Measurements from ENCODE around the gene CPXM1.
"Not testable (repeated sequence)": the region's sequence is repeated elsewhere in the genome, so short reads cannot be mapped to it uniquely, and the experiment has no call there.

CPXM1 gene

DNA sequence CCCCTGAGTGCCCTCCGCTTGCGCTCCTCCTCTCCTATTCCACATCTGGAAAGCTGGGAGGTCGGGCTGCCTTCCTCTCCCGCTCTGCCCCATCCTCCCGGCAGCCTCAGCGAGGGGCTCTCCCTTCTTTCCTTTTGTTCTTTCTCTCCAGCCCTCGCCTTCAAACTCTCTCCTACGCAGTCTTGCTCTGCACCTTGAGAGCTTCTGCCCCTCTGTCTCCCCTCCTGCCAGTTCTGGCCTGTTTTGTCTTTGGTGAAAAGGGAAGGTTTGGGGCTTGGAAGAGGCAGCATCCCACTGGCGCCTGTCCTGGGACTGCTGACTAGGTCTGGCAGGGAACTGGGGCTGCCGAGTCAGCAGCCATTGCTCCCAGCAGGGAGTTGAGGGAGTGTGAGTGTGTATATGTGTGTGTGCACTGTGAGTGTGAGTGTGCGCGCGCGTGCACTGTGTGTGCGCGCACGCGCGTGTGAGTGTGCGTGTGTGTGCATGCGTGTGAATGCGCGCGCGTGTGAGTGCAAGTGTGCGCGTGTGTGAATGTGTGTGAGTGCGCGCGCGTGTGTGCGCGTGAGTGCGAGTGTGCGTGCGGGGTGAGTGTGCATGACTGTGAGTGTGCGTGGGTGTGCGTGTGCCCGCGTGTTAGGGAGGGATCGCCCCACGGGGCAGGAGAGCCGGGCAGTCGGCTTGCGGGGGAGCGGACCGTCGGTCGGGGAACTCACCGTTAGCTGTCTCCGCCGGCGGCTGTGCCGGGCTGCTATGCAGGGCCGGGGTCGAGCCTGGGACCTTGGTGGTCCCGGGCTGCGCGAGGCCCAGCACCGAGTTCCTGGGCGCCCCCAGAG is 523 bp downstream of the CPXM1 start:
- DNase-seq = no peak

DNA sequence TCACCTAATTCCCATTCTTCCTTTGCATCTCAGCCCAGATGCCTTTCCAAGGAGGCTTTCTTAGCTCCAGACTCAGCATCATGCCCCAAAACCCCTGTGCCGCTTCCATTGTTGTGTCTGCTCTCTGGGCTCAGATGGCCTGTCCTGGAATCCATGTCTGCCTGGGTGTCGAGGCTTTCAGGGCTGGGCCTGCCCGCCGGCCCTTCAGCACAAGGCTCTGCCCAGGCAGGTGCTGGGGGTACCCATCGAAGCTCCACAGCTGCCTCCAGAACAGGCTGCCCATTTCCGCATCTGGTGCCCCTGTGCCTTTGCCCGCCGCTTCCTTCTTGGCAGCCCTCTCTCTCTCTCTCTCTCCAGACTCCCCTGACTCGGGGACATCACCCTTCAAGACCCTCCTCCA is 1.2 kb downstream of the CPXM1 start:
- DNase-seq = no peak

DNA sequence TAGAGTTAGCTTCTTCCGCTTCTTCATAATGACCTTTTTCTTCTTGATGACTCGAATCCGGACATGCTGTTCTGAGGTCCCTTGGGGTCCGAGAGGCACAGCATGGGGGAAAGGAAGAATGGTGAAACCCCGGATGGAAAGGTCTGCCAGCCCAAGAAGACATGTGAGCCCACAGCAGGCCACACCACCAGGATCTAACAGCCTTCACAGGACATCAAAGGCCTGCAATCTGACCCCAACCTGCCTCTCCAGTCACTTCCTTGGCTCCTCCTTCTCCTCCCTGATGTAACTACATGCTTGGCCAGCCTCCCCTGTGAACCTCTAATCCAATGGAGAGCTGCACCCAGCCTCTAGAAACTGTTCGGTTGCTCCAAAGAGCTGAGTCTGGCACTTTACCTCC is 1.6 kb downstream of the CPXM1 start:
- no peak for DNase-seq

DNA sequence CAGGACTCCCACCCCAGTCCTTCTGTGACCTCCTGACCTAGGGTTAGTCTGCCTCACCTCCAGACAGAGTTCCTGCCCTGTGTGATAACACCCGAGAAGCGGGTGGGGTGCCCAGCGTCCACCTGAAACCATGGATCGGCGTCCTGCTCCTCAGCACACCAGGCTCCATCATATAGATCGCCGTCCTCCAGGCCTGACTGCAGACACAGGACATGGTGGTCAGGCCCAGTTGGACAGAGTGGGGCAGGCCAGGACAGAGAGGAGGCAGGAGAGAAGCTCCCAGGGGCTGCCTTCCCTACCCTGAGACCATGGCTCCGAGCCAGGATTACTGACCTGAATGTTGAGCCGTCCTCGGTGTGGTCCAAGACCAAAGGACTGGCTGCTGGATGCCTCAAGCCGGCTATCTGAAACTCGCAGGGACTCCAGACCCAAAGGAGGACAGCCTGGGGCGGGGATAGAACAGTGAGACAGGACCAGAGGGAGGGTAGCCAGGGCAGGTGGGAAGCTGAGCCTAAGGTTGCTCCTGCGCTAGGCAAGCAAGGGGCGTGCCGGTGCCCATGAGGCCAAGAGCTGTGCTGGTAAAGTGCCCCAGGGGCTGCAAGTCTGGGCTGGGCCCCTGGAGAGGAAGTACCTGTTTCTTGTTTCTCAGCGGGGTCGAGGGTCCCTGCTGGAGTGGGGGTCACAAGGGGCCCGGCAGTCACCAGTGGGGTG is 2.2 kb downstream of the CPXM1 start:
- no peak for DNase-seq

DNA sequence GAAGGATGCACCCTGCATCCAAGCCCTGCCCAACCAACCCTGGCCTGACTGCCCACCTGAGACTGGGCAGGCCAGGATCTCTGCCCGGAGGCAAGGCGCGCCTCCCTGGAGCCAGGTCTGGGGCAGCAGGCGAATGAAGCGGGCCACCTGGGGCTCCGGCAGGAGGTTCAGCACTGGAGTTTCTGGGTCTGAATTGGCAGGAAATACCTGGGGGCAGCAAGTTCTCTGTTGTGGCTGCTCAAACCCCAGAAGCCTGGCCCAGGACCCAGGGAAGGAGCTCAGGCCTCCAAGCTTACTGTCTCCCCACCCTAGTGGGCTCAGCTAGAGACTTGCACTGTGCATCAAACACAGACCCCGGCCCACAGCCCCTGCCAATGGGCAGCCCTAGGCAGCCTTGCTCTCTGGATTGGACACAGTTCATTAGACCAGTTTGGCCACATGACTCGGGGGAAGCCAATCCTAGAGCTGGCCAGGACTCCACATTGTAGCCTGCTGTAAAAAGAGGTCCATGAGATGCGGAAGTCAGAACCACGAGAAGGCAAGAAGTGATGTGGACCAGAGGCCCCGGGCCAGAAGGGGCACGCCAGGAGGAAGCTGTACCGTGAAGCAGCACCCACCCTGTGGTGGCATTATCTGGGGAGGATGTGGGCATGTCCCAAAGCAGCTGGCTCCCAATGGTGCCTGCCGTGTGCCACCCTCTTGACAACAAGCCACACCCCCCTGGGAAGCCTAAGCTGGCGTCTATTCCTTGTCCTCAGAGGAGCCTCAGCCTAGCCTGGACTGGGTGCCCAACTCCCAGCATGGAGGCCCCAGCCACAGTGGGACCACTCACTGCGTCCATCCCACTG is 3.1 kb downstream of the CPXM1 start:
- DNase-seq = no peak

DNA sequence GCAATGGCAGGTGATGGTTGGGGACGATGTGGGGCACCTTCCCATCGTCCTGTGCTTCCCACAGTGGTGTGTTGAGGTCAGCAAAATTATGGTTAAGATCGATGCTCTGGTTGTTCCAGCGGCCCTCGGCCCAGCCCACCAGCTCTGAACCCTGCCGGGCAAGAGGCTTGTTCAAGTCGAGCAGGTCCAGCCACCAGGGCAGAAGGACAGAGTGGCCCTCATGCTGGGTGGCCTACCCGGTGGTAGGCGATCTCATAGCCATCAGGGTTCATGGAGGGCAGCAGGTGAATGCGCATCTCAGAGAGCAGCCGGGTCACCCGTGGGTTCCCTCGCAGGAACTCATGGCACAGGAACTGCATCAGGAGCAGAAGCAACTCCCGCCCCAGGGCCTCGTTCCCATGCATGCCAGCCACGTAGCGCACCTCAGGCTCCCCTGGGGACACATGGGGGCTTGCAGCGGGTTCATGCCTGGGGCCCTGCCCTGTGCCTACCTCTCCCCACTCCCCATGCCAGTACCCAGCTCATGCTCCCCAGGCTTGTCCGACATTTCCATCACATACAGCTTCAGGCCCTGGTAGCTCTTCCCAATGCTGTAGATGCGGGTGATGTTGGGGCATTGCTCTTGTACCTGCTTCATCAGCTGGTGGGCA is 4.3 kb downstream of the CPXM1 start:
- DNase-seq = no peak

DNA sequence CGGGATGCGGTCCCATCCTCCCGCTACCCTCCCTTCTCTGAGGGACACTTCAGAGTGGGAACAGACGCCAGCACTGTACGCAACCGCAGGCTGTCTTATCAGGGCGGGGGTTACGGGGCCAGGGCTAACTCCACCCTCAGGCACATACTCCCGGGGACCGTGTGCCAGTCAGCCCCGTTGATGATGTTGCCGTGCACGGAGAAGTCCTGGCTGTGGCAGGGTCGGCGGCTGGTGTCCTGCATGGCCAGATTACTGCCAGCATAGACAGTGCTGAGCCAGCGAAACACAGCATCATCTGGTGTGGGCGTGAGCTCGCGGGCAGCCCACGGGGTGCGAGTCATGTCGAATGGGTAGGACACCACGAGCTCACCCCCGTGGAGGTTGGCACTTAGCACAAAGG is 5.0 kb downstream of the CPXM1 start:
- DNase-seq = no peak

DNA sequence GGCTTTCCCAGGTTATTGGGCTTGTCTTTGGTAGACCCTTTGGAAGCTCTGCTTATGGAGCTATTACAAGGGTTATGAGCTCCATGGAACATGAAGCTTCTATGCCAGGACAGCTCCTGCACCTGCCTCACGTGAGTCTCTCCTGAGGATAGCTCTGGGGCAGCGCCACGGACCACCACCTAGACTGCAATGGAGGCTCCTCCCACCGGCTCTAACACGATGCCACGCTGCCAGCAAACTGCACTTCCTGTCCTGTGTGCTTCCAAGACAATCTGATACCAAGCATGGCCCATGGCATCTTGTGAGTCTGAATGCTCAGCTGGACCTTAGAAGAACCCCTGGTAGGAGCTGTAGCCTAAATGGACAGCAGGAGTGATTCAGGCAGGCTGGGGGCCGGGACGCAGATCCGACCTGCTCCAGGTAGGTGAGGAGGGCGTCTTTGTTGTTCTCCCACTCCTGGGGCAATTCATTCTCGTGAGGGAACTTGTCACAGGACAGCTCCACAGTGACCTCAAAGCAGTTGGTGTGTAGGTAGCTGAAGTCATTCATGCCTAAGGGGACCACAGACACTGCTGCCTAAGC is 5.5 kb downstream of the CPXM1 start:
- DNase-seq = no peak

DNA sequence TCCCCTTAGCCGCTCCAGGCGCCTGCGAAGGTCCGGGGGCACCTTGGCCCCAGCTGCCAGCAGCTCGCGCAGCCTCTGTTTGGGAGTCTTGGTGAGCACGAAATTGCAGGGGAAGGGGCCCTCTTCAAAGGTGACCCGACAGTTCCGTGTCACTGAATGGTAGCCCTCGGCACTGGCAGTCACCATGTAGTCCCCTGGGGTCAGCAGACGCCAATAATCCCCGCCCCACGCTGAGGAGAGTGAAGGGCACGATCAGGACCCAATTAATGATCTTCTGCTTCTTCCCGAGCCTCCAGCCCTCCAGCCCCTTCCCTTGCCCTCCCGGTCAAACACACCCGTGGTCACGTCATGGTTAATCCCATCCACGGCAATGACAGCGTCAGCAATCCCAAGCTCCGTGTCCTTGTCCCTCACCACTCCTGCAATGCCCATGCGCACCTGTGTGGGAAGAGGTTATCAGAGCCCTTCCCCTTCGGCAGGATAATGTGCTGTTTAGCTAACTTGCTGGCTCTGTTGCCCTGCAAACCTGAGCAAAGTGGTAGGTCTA is 6.2 kb downstream of the CPXM1 start:
- DNase-seq = no peak

DNA sequence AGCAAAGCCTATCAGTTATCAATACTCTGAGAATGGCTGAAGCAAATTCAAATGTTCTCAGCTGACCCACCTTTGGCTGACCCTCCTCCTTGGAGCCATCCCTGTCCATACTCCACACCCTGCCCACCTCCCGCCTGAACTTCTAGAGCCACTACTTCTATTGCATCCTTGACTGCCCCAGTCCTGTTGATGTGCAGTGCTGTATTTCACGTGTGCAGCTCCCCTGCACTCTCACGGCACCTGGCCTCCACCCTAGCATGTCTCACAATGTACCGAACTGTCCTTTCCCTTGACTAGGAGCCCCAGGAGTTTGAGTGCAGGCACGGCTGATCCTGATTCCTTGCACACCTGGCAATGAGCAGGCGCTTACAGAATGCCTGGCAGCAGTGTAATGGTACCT is 7.0 kb downstream of the CPXM1 start:
- DNase-seq = no peak

DNA sequence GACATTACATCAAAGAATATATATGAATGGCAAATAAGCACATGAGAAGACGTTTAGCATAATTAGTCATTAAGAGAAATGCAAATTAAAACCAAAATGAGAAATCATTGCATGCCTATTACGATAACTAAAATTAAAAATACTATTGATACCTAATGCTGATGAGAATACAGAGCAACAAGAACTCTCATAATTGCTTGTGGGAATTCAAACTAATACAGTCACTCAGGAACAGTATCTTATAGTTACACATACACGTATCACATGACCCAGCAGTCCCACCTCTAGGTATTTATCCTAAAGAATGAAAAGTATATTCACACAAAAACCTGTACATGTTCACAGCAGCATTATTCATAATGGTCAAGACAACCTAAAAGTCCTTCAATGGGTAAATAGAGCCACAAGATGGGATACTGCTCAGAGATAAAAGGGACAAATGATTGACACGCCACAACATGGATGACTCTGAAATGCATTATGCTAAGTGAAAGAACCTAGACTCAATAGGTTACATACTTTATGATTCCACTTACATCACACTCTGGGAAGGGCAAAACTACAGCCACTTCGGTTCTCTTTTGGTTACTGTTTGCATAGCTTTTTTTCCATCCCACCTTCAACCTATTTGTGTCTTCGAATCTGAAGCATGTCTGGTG is 16.4 kb downstream of the CPXM1 start:
- DNase-seq = no peak

DNA sequence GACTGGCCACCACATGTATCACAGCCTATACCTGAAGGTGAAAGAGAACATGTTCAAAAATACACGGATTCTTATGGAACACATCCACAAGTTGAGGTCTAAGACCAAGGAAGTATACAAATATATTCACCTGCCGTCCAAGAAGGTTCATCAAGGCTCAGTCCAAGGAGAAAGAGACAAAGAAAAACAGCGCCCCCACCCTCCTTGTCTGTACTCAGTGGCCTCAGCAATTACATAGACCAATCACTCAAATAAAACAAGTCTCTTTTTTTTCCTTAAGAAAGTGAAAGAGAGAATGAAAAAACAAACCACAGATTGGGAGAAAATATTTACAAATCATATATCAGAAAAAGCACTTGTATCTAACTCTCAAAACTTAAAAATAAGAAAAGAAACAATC is 19.5 kb downstream of the CPXM1 start:
- no peak for DNase-seq

DNA sequence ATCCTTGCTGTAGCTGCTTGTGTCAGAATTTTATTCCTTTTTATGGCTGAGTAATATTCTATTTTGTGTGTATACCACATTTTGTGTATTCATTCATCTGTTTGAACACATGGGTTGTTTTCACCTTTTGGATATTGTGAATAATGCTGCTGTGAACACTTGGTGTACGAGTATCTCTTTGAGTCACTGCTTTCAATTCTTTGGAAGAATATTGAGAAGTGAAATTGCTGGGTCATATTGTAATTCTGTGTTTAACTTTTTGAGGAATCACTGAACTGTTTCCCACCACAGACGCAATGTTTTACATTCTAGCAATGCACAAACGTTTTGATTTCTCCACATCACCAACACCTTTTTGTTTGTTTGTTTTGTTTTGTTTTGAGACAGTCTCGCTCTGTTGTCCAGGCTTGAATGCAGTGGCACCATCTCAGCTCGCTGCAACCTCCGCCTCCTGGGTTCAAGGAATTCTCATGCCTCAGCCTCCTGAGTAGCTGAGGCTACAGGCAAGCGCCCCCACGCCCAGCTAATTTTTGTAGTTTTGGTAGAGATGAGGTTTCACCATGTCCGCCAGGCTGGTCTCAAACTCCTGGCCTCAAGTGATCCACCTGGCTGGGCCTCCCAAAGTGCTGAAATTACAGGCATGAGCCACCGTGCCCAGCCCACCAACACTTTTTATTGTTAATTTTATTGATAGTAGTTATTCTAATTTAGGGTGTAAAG is 21.7 kb downstream of the CPXM1 start:
- DNase-seq = no peak

DNA sequence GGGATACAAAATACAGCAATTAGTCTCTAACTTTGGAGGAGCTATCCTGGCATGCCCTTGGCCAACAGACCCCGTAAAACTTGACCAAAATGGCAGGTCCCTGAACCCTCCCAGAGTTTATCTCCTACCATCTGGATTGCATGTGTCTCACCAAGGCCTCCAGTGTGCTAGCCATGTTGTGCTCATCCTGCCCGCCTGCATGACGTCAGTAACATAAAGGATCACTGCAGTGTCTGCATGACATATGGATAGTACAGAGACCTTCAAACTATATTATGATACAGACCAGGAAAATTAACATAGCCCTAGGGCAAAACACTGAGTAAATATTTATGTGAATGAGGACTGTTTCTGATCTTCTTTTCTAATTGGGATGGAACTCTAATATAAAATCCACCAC is 25.3 kb downstream of the CPXM1 start:
- DNase-seq = no peak

DNA sequence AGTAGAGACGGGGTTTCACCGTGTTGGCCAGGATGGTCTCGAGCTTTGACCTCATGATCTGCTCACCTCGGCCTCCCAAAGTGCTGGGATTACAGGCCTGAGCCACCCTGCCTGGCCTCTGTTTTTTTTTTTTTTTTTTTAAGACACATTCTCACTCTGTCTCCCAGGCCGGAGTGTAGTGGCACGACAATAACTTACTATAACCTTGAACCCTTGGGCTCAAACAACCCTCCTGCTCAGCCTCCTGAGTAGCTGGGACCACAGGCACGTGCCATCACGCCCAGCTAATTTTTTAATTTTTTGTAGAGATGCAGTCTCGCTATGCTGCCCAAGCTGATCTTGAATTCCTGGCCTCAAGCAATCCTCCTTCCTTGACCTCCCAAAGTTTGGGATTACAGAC is 26.6 kb downstream of the CPXM1 start:
- DNase-seq = no peak

DNA sequence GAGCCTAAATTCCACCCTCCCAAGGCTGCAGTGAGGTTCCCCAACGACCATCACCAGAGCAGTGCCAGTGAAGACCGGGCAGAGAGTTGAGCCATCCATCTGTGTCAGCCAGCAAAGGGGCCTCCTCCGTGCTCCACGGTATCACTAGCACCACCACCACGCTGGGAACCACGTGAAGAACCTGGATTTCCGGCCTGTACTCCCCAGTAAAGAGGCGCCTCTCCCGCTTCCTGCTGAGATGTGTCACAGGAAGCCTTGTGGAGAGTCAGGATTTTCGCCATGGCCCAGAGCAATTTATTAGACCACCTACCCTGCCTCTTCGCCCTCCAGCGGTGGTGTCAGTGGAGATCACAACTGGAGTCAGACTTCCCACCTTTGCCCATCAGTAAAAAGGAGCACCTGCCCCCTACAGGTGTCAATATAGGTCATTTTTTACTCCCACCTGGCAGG is 28.8 kb downstream of the CPXM1 start:
- DNase-seq = no peak

DNA sequence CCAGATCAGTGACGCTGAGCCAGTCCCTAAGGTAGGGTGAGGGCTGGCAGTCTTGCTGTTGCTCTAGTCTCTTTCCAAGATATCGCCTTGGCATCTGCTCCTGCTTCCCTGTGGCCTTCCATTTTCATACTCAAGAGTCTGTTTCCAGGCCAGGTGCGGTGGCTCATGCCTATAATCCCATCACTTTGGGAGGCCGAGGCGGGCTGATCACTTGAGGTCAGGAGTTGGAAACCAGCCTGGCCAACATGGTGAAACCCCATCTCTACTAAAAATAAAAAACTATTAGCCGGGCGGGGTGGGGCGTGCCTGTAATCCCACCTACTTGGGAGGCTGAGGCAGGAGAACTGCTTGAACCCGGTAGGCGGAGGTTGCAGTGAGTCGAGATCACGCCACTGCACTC is 30.3 kb downstream of the CPXM1 start:
- not testable (repeated sequence) for DNase-seq

DNA sequence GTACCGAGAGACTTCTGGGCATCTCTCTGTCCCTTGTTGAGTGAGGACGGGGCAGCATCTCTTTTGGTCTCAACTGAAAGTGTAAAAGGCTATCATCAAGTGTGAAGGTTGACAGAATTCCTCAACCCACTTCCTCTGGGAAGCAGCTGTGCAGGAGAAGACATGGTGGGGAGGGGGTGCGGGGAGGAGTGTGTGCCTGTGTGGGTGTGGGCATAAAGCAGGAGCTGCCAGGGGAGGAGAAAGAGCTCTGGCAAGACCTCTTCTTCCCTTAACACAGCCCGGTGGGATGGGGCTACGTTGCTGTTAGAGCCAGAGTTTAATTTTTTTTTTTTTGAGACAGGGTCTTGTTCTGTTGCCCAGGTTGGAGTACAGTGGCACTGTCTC is 31.8 kb downstream of the CPXM1 start:
- DNase-seq = no peak

DNA sequence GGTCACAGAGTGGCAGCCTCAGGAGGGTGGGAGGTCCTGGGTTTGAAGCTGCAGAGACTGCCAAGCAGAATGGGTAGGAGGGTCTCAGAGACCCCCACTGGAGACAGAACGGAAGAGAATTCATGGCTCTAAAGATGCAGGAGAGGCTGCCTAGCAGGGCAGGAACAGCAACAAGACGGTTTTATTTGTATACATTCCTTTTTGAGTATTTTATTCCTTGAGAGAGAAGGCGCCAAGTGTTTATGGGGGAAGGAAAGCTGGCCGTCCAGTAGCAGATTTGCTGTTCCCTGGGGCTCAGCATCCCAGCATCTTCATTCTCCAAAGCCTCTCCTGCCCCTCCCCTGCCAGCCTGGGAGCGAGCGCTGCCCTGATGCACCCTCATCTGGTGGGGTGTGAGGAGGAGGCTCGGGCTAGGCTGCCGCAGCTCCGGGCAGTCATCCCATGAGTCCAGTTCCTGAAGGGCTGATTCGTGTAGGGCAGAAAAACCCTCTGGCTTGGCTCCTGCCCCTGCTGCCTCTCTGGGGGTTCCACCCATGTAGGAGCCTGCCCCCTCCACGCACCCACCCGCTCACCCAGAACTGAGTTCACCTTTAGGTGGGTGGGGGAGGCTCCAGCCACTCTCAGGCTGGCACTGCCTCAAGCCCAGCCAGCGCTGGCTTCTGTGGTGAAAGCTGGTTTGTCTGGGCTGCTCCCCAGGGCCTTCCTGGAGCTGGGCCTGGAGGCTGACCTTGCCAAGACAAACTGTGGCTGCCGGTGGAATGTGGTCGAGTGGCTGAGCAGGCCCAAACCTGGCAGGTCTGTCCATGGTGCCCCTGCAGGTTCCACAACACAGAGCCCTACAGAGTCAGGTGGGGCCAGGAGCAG is 32.4 kb downstream of the CPXM1 start:
- DNase-seq = no peak

DNA sequence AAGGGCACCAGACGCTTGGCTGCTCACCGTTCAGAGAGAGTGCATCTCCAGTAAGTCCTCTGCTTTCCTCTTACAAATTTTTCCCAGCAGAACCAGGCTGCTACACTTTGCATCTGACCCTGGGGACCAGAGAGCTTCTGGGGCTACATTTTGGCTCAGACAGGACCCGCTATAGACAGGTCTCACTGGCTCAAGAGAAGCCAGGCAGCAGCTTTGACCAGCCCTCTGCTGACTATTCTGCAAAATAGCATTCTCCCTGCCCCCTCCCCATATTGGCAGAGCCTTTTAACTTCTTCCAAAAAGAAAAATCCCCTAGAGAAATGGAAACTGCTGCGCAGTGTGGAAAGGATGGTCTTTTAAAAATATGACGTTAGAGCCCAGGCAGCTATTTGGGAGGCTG is 37.2 kb downstream of the CPXM1 start:
- DNase-seq = no peak
